ENCODE data around the gene DIPK2B.

GRCh38 chrX:45200741-45201234, at the start of gene DIPK2B:
- TF ChIP-seq, protein P1, sequence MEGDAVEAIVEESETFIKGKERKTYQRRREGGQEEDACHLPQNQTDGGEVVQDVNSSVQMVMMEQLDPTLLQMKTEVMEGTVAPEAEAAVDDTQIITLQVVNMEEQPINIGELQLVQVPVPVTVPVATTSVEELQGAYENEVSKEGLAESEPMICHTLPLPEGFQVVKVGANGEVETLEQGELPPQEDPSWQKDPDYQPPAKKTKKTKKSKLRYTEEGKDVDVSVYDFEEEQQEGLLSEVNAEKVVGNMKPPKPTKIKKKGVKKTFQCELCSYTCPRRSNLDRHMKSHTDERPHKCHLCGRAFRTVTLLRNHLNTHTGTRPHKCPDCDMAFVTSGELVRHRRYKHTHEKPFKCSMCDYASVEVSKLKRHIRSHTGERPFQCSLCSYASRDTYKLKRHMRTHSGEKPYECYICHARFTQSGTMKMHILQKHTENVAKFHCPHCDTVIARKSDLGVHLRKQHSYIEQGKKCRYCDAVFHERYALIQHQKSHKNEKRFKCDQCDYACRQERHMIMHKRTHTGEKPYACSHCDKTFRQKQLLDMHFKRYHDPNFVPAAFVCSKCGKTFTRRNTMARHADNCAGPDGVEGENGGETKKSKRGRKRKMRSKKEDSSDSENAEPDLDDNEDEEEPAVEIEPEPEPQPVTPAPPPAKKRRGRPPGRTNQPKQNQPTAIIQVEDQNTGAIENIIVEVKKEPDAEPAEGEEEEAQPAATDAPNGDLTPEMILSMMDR (conservative IDR thresholded peaks at IDR 0.05): no peak
- no peak for TF ChIP-seq ZFX (IDR thresholded peaks at IDR 0.05)
